MM.1S (cell line): ENCODE results near the gene PMFBP1.

ENCODE experiments used
- DNase-seq: peaks from one replicate; pipeline ENCODE4 v3.0.0-alpha.2; 2015
- H2AFZ ChIP-seq: fragments of 300-600 bp; sonication (generic); 2 replicates; pipeline ENCODE4 v1.6.0; 2016; ENCODE audit warnings: antibody characterized with exemption, low read length
- H3F3A ChIP-seq: fragments of 300-600 bp; sonication (generic); 2 replicates; pipeline ENCODE4 v1.6.1; 2016; ENCODE audit warnings: mild to moderate bottlenecking, antibody characterized with exemption, low read length, moderate library complexity, mixed read lengths; ENCODE audit not compliant: insufficient read depth
- H3K27ac ChIP-seq: fragments of 300-600 bp; sonication (generic); 2 replicates; pipeline ENCODE4 v1.5.1; 2016; ENCODE audit warnings: mild to moderate bottlenecking, low read length
- H3K27me3 ChIP-seq: fragments of 300-600 bp; sonication (generic); replicated peaks from 2 replicates; pipeline ENCODE4 v1.6.0; 2016; ENCODE audit warnings: low read length; ENCODE audit not compliant: insufficient read depth
- H3K36me3 ChIP-seq: fragments of 300-600 bp; sonication (generic); replicated peaks from 2 replicates; pipeline ENCODE4 v1.6.1; 2016; ENCODE audit warnings: mild to moderate bottlenecking, low read length, mixed read lengths; ENCODE audit not compliant: insufficient read depth
- H3K4me1 ChIP-seq: fragments of 300-600 bp; sonication (generic); 2 replicates; pipeline ENCODE4 v1.6.1; 2016; ENCODE audit warnings: low read length, mixed read lengths
- H3K4me2 ChIP-seq: fragments of 300-600 bp; sonication (generic); 2 replicates; pipeline ENCODE4 v1.6.0; 2016; ENCODE audit warnings: low read depth, low read length
- H3K4me3 ChIP-seq: fragments of 300-600 bp; sonication (generic); 2 replicates; pipeline ENCODE4 v1.5.1; 2016; ENCODE audit warnings: low read length, mixed read lengths
- H3K79me2 ChIP-seq: fragments of 300-600 bp; sonication (generic); 2 replicates; pipeline ENCODE4 v1.6.1; 2016; ENCODE audit warnings: mixed run types, low read length, mixed read lengths
- H3K9ac ChIP-seq: fragments of 300-600 bp; sonication (generic); 2 replicates; pipeline ENCODE4 v1.6.1; 2016; ENCODE audit warnings: low read length, mixed read lengths
- H3K9me2 ChIP-seq: fragments of 300-600 bp; sonication (generic); replicated peaks from 2 replicates; pipeline ENCODE4 v1.6.1; 2016; ENCODE audit warnings: mild to moderate bottlenecking, low read length, mixed read lengths; ENCODE audit not compliant: insufficient read depth
- H3K9me3 ChIP-seq: fragments of 300-600 bp; sonication (generic); replicated peaks from 2 replicates; pipeline ENCODE4 v1.6.1; 2016; ENCODE audit warnings: mild to moderate bottlenecking, low read length, mixed read lengths; ENCODE audit not compliant: insufficient read depth
- H4K20me1 ChIP-seq: fragments of 300-600 bp; sonication (generic); 2 replicates; pipeline ENCODE4 v1.6.1; 2016; ENCODE audit warnings: mild to moderate bottlenecking, low read length, moderate library complexity, mixed read lengths; ENCODE audit not compliant: insufficient read depth
- CTCF ChIP-seq: fragments of 300-600 bp; sonication (generic); IDR thresholded peaks from 2 replicates; pipeline ENCODE4 v1.5.1; 2016; ENCODE audit warnings: antibody characterized with exemption, low read length, mixed read lengths
- EZH2 ChIP-seq: fragments of 300-600 bp; sonication (generic); optimal IDR thresholded peaks from 2 replicates; pipeline ENCODE3; 2017; ENCODE audit warnings: low read depth, mild to moderate bottlenecking, antibody characterized with exemption, low read length, mixed read lengths
- EZH2phosphoT487 ChIP-seq: fragments of 300-600 bp; sonication (generic); IDR thresholded peaks from 2 replicates; pipeline ENCODE4 v1.6.1; 2018; ENCODE audit warnings: antibody characterized with exemption, low read length

The PMFBP1 gene

GRCh38 chr16:72112452-72112792 lies 59.5 kb downstream of the PMFBP1 start:
- H2AFZ ChIP-seq, result no peak overlapping the region
- H3K4me3 ChIP-seq, result no peak overlapping the region
- H3K9ac ChIP-seq, result no peak overlapping the region
- H3K9me2 ChIP-seq, result no peaks in the 10 kb centered on the region
- DNase-seq, result no peak
- TF ChIP-seq CTCF, result no peak
- TF ChIP-seq EZH2phosphoT487, result no peak
- TF ChIP-seq EZH2, result no peak
- no peaks in the 10 kb centered on the region for H3K79me2 ChIP-seq
- H3K27ac ChIP-seq, result no peak overlapping the region
- H3F3A ChIP-seq, result no peaks in the 10 kb centered on the region
- peaks cover 5% of the 10 kb centered on the region for H3K36me3 ChIP-seq
- H3K4me2 ChIP-seq, result no peak overlapping the region
- H3K27me3 ChIP-seq, result no peaks in the 10 kb centered on the region
- no peaks in the 10 kb centered on the region for H3K4me1 ChIP-seq
- no peaks in the 10 kb centered on the region for H4K20me1 ChIP-seq
- H3K9me3 ChIP-seq, result no peaks in the 10 kb centered on the region

- no peak for DNase-seq
- no peak overlapping the region for H3K9ac ChIP-seq
- no peaks in the 10 kb centered on the region for H3K27me3 ChIP-seq
- H3K27ac ChIP-seq, result no peak overlapping the region
- H4K20me1 ChIP-seq, result no peaks in the 10 kb centered on the region
- no peaks in the 10 kb centered on the region for H3K79me2 ChIP-seq
- H3K9me3 ChIP-seq, result no peaks in the 10 kb centered on the region
- no peak overlapping the region for H2AFZ ChIP-seq
- no peak overlapping the region for H3K4me3 ChIP-seq
- H3K4me1 ChIP-seq, result no peaks in the 10 kb centered on the region
- H3K4me2 ChIP-seq, result no peak overlapping the region
- H3K9me2 ChIP-seq, result no peaks in the 10 kb centered on the region
- H3K36me3 ChIP-seq, result peaks cover 5% of the 10 kb centered on the region
- TF ChIP-seq CTCF, result no peak
- TF ChIP-seq EZH2, result no peak
- H3F3A ChIP-seq, result no peaks in the 10 kb centered on the region
Observed at GRCh38 chr16:72111657-72112451, 60.1 kb downstream of the PMFBP1 start.

- TF ChIP-seq CTCF (no peak), EZH2phosphoT487 (no peak), EZH2 (no peak)
- H3K9me3 ChIP-seq, result no peaks in the 10 kb centered on the region
- no peak overlapping the region for H3K4me3 ChIP-seq
- no peak overlapping the region for H3K4me2 ChIP-seq
- no peak for DNase-seq
- H3K4me1 ChIP-seq, result no peaks in the 10 kb centered on the region
- H3K79me2 ChIP-seq, result no peaks in the 10 kb centered on the region
- H3K36me3 ChIP-seq, result peaks cover 5% of the 10 kb centered on the region
- no peak overlapping the region for H3K27ac ChIP-seq
- H4K20me1 ChIP-seq, result no peaks in the 10 kb centered on the region
- H3F3A ChIP-seq, result no peaks in the 10 kb centered on the region
- H3K9me2 ChIP-seq, result no peaks in the 10 kb centered on the region
- no peaks in the 10 kb centered on the region for H3K27me3 ChIP-seq
- H3K9ac ChIP-seq, result no peak overlapping the region
- no peak overlapping the region for H2AFZ ChIP-seq
Observed at GRCh38 chr16:72110662-72111615, 61.0 kb downstream of the PMFBP1 start.
